Neural cell (in vitro differentiated cells): Measurements from ENCODE around the gene CHN1. TPM values are rescaled to one million over a fixed set of nuclear protein-coding genes. Genes with fewer than 3 reads are reported as not detected.

Experiments used
- H2AFZ ChIP-seq: fragments of 200-600, 300-800 bp; sonication (generic), shearing (Covaris generic); 2 replicates; pipeline ENCODE4 v1.6.0; 2014; ENCODE audit warnings: low read depth, mild to moderate bottlenecking, antibody characterized with exemption, low read length, moderate library complexity
- H3F3A ChIP-seq: fragments of 200-600 bp; shearing (Covaris generic); 2 replicates; pipeline ENCODE4 v1.6.1; 2016; ENCODE audit warnings: mild to moderate bottlenecking, moderate library complexity, mixed read lengths, antibody characterized with exemption, low read length; ENCODE audit not compliant: insufficient read depth, poor library complexity, severe bottlenecking
- H3K27ac ChIP-seq: fragments of 200-600, 300-800 bp; sonication (generic), shearing (Covaris generic); 2 replicates; pipeline ENCODE4 v1.5.1; 2014; ENCODE audit warnings: mild to moderate bottlenecking, low read length, moderate library complexity
- H3K27me3 ChIP-seq: fragments of 300-800, 200-600 bp; sonication (generic), shearing (Covaris generic); 2 replicates; pipeline ENCODE4 v1.6.0; 2014; ENCODE audit warnings: mild to moderate bottlenecking, low read depth, low read length, moderate library complexity; ENCODE audit not compliant: insufficient read depth
- H3K36me3 ChIP-seq: fragments of 300-800, 200-600 bp; sonication (generic), shearing (Covaris generic); 2 replicates; pipeline ENCODE4 v1.5.1; 2014; ENCODE audit warnings: mild to moderate bottlenecking, antibody characterized with exemption, low read length, moderate library complexity; ENCODE audit not compliant: insufficient read depth
- H3K4me2 ChIP-seq: fragments of 300-800, 200-600 bp; sonication (generic), shearing (Covaris generic); 2 replicates; pipeline ENCODE4 v1.6.0; 2014; ENCODE audit warnings: mild to moderate bottlenecking, low read length
- H3K4me3 ChIP-seq: fragments of 300-800, 200-600 bp; sonication (generic), shearing (Covaris generic); 2 replicates; pipeline ENCODE4 v1.5.1; 2014; ENCODE audit warnings: mild to moderate bottlenecking, low read length, moderate library complexity
- H3K79me2 ChIP-seq: fragments of 200-600 bp; shearing (Covaris generic); replicated peaks from 2 replicates; pipeline ENCODE4 v1.6.0; 2014; ENCODE audit warnings: mild to moderate bottlenecking, low read length, moderate library complexity; ENCODE audit not compliant: insufficient read depth
- H3K9ac ChIP-seq: fragments of 300-800, 200-600 bp; sonication (generic), shearing (Covaris generic); 2 replicates; pipeline ENCODE4 v1.6.1; 2016; ENCODE audit warnings: mild to moderate bottlenecking, low read length, mixed read lengths
- H3K9me2 ChIP-seq: fragments of 200-600 bp; shearing (Covaris generic); 2 replicates; pipeline ENCODE4 v1.6.1; 2016; ENCODE audit warnings: mild to moderate bottlenecking, low read length, mixed read lengths; ENCODE audit not compliant: insufficient read depth
- H3K9me3 ChIP-seq: fragments of 200-600, 300-800 bp; sonication (generic), shearing (Covaris generic); 2 replicates; pipeline ENCODE4 v1.6.1; 2016; ENCODE audit warnings: mild to moderate bottlenecking, mixed run types, low read length, moderate library complexity, mixed read lengths
- H4K20me1 ChIP-seq: fragments of 200-600 bp; shearing (Covaris generic); 2 replicates; pipeline ENCODE4 v1.6.1; 2016; ENCODE audit warnings: mild to moderate bottlenecking, mixed run types; ENCODE audit not compliant: insufficient read depth
- EP300 ChIP-seq: fragments of 450-650 bp; conservative IDR thresholded peaks from 2 replicates; pipeline ENCODE4 v1.6.1; 2014; ENCODE audit warnings: antibody characterized with exemption, mild to moderate bottlenecking, moderate library complexity; ENCODE audit not compliant: poor library complexity, severe bottlenecking
- EZH2 ChIP-seq: fragments of 200-600, 300-800 bp; shearing (Covaris generic), sonication (generic); IDR thresholded peaks from 2 replicates; pipeline ENCODE4 v1.6.1; 2014; ENCODE audit warnings: antibody characterized with exemption, low read length, borderline replicate concordance, mild to moderate bottlenecking; ENCODE audit not compliant: insufficient read depth, poor library complexity, severe bottlenecking
- MXI1 ChIP-seq: fragments of 450-650 bp; conservative IDR thresholded peaks from 2 replicates; pipeline ENCODE4 v1.6.1; 2014; ENCODE audit warnings: antibody characterized with exemption, mild to moderate bottlenecking; ENCODE audit not compliant: poor library complexity, severe bottlenecking
- POLR2AphosphoS5 ChIP-seq: IDR thresholded peaks from 2 replicates; pipeline ENCODE4 v1.6.1; 2012
- RAD21 ChIP-seq: fragments of 450-650 bp; conservative IDR thresholded peaks from 2 replicates; pipeline ENCODE4 v1.6.1; 2014; ENCODE audit warnings: antibody characterized with exemption, mild to moderate bottlenecking, moderate library complexity
- SMC3 ChIP-seq: fragments of 450-650 bp; conservative IDR thresholded peaks from 2 replicates; pipeline ENCODE4 v1.6.1; 2014; ENCODE audit warnings: antibody characterized with exemption, mild to moderate bottlenecking, moderate library complexity; ENCODE audit not compliant: poor library complexity
- TAF1 ChIP-seq: IDR thresholded peaks from 2 replicates; pipeline ENCODE4 v1.6.1; 2012; ENCODE audit warnings: low read depth
- polyA plus RNA-seq: library from polyadenylated mRNA; depleted of rRNA; stranded (reverse); fragments of >200 nt; gene quantifications from 2 replicates; pipeline ENCODE4 v1.2.3, GENCODE V29; 2014
- TF ChIP-seq, protein P1 (sequence below): IDR thresholded peaks from 2 replicates; pipeline ENCODE4 v1.6.1; 2012; ENCODE audit warnings: borderline replicate concordance
- TF ChIP-seq, protein P2 (sequence below): fragments of 450-650 bp; IDR thresholded peaks from 2 replicates; pipeline ENCODE4 v1.5.1; 2014; ENCODE audit warnings: antibody characterized with exemption, mild to moderate bottlenecking, moderate library complexity; ENCODE audit not compliant: poor library complexity, severe bottlenecking

The CHN1 gene
- polyA plus RNA-seq, 1 donor from 2014 or later, result 133 TPM

DNA sequence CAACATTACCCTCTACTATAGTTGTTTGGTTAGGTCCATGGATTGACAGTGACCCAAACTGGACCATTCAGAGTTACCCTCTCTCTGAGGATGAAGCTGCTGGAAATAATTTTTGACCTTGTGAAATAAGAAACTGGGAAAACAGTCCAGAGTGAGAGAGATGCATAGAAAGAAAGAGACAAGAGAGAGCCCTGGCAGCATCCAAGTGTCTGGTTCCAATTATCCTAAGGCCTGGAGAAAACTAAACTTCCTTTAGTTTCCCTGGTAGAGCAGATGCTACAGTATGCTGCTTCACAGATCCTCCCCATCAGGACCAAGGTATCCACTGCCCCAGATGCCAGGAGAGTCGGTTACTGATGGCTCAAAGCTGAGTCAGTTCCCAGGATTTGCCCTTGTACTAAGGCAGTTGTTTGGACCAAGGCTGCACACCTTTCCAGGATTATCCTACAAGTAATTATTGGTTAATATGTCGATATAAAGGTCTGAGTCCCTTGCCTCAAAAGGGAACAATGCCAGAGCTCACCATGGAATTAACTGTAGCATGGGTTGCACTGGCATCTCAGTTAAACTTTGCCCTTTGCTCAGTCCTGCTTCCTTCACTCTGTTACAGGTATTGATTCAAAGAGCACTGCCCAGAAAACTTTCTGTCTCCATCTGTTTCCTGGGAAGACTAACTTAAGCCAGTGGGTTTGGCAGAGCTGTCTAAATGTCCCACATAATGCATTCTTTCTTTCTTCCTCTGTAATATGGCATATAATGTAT is 14.6 kb upstream of the CHN1 start:
- TF ChIP-seq SMC3 (no peak), POLR2AphosphoS5 (no peak)
- TF ChIP-seq, protein P1, sequence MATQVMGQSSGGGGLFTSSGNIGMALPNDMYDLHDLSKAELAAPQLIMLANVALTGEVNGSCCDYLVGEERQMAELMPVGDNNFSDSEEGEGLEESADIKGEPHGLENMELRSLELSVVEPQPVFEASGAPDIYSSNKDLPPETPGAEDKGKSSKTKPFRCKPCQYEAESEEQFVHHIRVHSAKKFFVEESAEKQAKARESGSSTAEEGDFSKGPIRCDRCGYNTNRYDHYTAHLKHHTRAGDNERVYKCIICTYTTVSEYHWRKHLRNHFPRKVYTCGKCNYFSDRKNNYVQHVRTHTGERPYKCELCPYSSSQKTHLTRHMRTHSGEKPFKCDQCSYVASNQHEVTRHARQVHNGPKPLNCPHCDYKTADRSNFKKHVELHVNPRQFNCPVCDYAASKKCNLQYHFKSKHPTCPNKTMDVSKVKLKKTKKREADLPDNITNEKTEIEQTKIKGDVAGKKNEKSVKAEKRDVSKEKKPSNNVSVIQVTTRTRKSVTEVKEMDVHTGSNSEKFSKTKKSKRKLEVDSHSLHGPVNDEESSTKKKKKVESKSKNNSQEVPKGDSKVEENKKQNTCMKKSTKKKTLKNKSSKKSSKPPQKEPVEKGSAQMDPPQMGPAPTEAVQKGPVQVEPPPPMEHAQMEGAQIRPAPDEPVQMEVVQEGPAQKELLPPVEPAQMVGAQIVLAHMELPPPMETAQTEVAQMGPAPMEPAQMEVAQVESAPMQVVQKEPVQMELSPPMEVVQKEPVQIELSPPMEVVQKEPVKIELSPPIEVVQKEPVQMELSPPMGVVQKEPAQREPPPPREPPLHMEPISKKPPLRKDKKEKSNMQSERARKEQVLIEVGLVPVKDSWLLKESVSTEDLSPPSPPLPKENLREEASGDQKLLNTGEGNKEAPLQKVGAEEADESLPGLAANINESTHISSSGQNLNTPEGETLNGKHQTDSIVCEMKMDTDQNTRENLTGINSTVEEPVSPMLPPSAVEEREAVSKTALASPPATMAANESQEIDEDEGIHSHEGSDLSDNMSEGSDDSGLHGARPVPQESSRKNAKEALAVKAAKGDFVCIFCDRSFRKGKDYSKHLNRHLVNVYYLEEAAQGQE, result no peak
- H3K36me3 ChIP-seq, result no peaks in the 10 kb centered on the region
- no peaks in the 10 kb centered on the region for H4K20me1 ChIP-seq
- no peaks in the 10 kb centered on the region for H3K9me2 ChIP-seq
- H3K4me2 ChIP-seq, result no peak overlapping the region
- no peaks in the 10 kb centered on the region for H3F3A ChIP-seq
- no peak overlapping the region for H3K9ac ChIP-seq
- no peak overlapping the region for H3K4me3 ChIP-seq
- H3K9me3 ChIP-seq, result no peaks in the 10 kb centered on the region
- H3K27me3 ChIP-seq, result no peaks in the 10 kb centered on the region
- H3K27ac ChIP-seq, result no peak overlapping the region
- H3K79me2 ChIP-seq, result no peaks in the 10 kb centered on the region
- no peak overlapping the region for H2AFZ ChIP-seq

DNA sequence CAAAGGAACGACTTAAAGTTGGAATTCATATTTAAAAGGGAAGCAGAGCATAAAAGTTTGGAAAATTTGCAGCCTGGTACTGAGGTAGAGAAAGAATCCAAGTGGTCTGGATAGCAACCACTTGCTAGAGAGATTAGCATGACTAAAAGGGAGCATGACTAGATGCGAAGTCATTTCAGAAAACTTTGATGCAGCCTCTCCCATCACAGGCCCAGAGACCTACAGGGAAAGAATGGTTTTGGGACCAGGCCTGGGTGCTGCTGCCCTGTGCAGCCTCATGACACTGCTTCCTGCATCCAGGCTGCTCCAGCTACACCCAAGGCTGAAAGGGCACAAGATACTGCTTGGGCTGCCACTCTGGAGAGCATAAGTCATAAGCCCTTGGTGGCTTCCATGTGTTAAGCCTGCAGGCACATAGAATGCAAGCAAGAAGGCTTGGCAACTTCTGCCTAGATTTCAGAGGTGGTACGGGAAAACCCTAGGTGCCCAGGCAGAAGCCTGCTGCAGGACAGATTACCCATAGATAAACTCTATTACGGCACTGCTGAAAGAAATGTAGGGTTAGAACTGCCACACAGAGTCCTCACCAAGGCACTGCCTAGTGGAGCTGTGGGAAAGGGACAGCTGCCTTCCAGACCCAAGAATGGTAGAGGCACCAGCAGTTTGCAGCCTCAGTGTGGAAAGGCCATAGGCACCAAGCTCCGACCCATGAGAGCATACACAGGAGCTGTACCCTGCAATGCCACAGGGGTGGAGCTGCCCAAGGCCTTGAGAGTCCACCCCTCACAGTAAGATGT is 12.6 kb upstream of the CHN1 start:
- Histone ChIP-seq H3K4me2 (no peak overlapping the region), H3K9ac (no peak overlapping the region), H4K20me1 (no peaks in the 10 kb centered on the region), H3F3A (no peaks in the 10 kb centered on the region), H3K4me3 (no peak overlapping the region), H3K9me3 (no peaks in the 10 kb centered on the region), H3K27me3 (no peaks in the 10 kb centered on the region), H3K9me2 (no peaks in the 10 kb centered on the region), H3K79me2 (no peaks in the 10 kb centered on the region), H3K27ac (no peak overlapping the region), H3K36me3 (no peaks in the 10 kb centered on the region), H2AFZ (no peak overlapping the region)
- TF ChIP-seq SMC3 (no peak), EP300 (no peak), EZH2 (no peak), POLR2AphosphoS5 (no peak), MXI1 (no peak), RAD21 (no peak), TAF1 (no peak)
- TF ChIP-seq, protein P2, sequence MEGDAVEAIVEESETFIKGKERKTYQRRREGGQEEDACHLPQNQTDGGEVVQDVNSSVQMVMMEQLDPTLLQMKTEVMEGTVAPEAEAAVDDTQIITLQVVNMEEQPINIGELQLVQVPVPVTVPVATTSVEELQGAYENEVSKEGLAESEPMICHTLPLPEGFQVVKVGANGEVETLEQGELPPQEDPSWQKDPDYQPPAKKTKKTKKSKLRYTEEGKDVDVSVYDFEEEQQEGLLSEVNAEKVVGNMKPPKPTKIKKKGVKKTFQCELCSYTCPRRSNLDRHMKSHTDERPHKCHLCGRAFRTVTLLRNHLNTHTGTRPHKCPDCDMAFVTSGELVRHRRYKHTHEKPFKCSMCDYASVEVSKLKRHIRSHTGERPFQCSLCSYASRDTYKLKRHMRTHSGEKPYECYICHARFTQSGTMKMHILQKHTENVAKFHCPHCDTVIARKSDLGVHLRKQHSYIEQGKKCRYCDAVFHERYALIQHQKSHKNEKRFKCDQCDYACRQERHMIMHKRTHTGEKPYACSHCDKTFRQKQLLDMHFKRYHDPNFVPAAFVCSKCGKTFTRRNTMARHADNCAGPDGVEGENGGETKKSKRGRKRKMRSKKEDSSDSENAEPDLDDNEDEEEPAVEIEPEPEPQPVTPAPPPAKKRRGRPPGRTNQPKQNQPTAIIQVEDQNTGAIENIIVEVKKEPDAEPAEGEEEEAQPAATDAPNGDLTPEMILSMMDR, result no peak
- TF ChIP-seq, protein P1, result no peak
